ENCODE data around the gene TCF4.

GRCh38 chr18:55432307-55433040, 155.5 kb downstream of the TCF4 start:
- TF ChIP-seq OSR1 (CRISPR knock-in tag; IDR thresholded peaks at IDR 0.05) = no peak
- no peak for TF ChIP-seq TOX (CRISPR knock-in tag; IDR thresholded peaks at IDR 0.05; ENCODE audit: borderline replicate concordance)
- no peak for TF ChIP-seq SNAI2 (CRISPR knock-in tag; IDR thresholded peaks at IDR 0.05)
- TF ChIP-seq ZFP3 (CRISPR knock-in tag; IDR thresholded peaks at IDR 0.05) = no peak
- no peak for TF ChIP-seq ZFP30 (CRISPR knock-in tag; IDR thresholded peaks at IDR 0.05)
- TF ChIP-seq ZNF565 (CRISPR knock-in tag; conservative IDR thresholded peaks at IDR 0.05; ENCODE audit: low read depth) = no peak
- no peak for TF ChIP-seq ZNF8 (CRISPR knock-in tag; IDR thresholded peaks at IDR 0.05)
- no peak for TF ChIP-seq ARNTL (CRISPR knock-in tag; IDR thresholded peaks at IDR 0.05; ENCODE audit: borderline replicate concordance, low read depth)
- no peak for TF ChIP-seq RARB (CRISPR knock-in tag; IDR thresholded peaks at IDR 0.05)
- no peak for TF ChIP-seq BACH2 (CRISPR knock-in tag; IDR thresholded peaks at IDR 0.05; ENCODE audit: borderline replicate concordance)
- no peak for TF ChIP-seq CSRNP3 (CRISPR knock-in tag; IDR thresholded peaks at IDR 0.05)
- no peak for TF ChIP-seq PPARA (CRISPR knock-in tag; IDR thresholded peaks at IDR 0.05; ENCODE audit: borderline replicate concordance)

Measured in SK-N-SH treated with all-trans-retinoic acid at 6 μM for 48 hours (cell line).